Stimulated activated CD8-positive, alpha-beta memory T cell treated with anti-CD3 and anti-CD28 coated beads, Interleukin-7, amount 100 ng/mL, for 1 hour (primary cell): ENCODE measurements around the gene ANKRD53.

Source experiments
- DNase-seq, 2 donors: peaks; one replicate each; pipeline ENCODE4 v3.0.0-alpha.2; 2020; ENCODE audit warnings: low read depth in 2 of 2

ANKRD53 gene

DNA sequence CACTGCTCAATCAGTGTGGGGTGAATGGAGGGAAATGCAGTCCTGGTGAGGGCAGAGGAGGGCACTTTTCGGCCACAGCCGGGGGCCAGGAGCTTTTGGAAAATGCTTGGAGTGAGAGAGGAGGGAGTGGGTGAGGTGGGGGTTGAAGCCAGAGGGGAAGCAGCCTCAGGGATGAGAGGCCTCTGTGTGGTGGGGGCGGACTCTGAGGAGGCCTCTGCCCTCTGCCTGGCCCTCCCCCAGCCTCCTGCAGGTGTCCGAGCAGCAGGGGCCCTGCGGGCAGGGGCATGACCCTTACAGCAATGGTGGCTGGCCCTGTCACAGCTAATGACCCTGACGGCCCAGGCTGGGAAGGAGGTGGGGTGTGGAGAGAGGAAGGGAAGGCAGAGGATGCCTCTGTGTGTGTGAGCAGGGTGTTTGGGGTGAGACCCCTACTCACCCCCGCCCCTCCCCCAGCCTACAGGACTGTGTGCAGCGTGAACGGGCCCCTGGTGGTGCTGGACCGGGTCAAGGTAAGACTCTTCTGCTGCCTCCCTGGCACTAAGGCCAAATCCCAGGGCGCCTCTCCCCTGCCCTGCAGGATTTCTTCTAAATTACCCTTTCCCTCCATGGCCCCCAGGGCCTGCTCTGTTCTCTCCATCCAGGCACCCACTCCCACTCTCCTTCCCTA, 35.1 kb upstream of the ANKRD53 start:
- no peak for DNase-seq

GRCh38 chr2:70944111-70944690, 34.2 kb upstream of the ANKRD53 start:
- no peak for DNase-seq

DNA sequence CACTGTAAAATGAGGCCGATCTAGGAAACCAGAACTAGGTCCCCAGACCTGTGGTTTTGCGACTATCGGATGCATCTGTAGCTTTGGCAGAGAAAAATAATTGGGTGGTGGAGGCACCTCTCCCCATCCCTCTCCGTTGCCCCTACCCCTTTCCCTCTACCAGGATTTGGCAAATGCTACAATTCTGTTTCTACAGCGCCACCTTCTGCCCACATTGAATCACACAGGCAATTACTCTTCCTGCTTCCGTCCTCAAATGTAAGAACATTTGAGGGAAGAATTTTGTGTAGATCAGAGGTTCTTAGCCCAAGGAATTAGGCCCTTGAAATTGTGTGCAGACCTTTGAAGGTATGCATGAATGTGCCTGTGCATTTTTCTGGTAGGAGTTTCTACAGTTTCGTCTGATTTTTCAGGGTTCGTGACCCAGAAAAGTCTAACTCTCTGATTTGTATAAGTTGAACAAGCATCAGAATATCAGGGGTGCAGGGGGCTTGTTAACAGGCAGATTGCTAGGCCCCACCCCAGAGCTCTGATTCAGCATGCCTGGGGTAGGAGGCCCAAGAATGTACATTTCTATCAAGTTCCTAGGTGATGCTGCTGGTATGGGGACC, 31.5 kb upstream of the ANKRD53 start:
- peak in 1 of 2 donors; percentile 11 for DNase-seq

DNA sequence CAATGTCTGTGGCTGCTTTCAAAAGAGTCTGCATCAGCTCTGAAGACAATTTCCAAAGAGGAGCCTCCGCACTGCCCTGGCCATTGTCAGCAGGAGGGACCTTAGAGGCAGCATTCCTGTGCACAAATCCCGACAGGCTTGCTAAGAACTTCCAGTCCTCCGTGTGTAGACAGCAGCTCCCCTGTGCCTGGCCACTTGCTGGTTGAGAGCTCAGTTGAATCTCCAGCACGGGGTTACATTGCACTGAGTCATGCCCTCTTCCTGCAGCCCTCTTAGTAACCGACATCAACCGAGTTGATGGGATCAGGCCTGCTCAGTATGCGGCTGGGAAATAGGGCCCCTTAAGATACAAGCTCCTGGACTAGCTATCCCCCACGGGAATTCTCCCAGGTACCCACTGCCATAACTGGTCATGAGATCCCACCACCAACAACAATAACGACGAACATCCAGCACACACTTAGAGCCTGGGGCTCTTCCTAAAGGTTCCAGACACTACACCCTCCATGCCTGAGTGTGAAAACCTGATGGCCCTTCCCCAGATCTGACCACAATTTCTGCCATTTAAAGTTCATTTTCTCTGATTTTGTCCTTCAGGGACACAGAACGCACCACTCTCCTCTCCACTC, 30.8 kb upstream of the ANKRD53 start:
- no peak for DNase-seq

DNA sequence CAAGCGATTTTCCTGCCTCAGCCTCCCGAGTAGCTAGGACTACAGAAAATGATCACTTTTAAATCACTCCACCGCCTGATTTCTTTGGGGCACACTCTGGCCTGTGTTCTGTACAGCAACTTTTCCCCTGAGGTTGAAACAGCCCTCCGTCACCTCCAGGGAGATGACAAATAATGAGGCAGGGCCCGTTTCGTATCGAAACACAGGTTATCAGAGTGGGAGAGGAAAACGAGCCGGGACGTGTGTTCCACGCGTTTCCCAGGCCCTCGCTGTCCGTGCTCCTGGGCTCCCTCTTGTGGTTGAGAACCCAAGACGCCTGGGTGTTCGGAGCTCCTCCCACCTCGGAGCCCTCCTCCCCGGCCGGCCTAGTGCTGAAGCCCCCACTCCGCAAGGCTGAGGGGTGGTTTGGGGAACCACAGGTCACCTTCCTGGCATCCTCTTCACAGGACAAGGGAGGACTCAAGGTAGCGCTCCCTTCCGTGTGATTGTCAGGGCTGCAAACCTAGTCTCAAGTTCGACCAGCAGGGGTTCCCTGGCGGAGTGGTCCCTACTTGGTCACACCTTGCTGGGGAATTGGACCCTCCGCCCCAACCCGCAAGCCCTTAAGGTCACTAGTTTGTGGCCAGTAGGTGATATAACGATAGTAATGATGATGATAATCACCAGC, 30.0 kb upstream of the ANKRD53 start:
- peak; percentile 46 to 61 for DNase-seq

DNA sequence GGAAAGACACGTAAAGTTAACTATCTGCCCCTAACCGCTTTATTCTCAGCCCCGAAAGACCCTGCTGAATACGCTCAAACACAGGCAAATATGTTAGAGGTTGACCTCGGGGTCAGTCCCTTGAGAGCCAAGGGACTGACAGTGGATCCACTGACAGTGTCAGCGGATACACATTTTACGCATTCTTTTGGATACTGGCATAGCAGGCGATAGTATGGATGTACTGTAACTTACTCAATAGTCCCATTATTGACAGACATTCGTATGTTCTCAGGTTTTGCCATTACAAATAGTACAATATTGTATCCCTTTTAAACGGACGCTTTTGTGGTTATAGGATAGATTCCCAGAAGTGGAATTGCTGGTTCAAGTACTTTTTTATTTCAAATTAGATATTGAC, 29.3 kb upstream of the ANKRD53 start:
- no peak for DNase-seq

GRCh38 chr2:70954886-70955285, 23.5 kb upstream of the ANKRD53 start:
- DNase-seq, result no peak

DNA sequence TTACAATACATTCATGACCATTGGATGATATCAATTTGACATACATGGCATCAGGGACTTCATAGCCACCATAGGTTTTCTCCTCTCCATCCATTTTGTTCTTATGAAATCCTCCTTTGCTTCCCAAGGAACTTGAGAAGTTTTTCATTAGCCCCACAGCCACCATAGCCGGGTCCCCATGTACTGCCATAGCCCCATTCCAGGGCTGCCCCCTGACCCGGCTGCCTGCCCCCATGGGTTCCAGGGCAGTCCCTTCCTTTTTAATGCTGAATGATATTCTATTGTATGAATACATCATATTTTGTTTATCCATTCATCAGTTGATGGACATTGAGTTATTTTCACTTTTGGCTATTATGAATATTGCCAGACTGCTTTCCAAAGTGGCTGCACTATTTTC, 22.3 kb upstream of the ANKRD53 start:
- DNase-seq, result no peak

- DNase-seq, result no peak
Observed at GRCh38 chr2:70957798-70958197, 20.6 kb upstream of the ANKRD53 start.

- no peak for DNase-seq
Observed at GRCh38 chr2:70958759-70959158, 19.7 kb upstream of the ANKRD53 start.

DNA sequence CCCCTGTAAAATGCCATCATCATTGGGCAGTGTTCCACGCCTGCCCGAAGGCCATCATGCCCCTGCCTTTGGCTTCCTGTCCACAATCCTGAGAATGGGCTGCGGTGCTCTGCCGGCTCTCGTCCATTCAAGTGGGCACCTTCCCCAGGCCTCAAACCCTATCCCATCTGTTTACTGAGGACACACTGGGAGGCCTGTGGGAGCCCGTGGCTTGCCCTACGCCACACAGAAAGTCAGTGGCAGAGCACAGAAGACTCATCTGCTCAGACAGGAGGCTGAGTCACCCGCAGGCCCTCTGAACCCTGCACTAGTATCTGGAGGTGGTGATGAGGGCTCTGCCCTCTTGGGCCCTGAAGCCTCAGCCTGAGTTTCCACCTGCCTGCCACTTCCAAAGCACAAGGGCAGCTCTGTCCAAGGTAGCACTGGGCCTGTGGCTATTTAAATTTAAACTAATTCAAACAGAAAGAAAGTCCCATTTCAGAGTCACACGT, 19.1 kb upstream of the ANKRD53 start:
- DNase-seq, result no peak

DNA sequence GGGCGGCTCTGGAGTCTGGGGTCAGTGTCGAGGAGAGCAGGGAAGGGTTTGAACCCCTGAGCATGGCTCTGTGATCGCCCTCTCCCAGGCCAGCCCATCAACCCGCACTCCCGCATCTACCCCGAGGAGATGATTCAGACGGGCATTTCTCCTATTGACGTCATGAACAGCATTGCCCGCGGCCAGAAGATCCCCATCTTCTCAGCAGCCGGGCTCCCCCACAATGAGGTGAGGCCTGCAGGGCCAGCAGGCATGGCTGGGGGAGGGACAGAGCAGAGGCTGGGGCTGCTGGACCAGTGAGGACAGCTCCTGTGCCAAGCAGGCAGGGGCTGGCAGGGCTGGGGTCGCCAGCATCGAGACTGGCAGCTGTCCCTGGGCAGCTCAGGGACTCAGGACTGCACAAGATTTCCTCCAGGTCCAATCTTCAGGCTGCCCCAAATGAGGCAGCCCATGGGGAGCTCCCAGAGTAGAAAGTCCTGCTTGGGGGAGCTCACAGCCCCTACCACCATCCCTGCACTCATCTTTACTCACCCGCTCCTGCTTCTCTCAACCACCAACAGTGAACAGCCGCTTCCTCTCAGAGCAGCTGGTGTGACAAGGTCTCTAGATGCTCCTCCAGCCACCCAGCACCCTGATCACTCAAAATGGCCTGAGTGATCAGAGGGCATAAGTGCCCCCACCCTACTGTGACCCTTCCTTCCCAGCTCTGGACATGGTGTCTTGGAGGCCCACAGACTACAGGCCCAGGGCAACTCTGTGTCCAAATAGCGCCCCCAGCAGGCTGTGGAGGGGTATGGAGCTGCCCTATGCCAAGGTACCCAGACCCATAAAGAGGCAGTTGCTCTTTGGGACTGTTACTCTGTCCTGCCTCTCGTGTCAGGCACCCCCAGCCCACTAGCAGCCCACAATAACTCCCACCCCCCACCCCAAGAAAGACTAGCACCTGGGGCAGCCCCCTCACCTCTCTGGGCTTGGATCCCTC, 18.3 kb upstream of the ANKRD53 start:
- no peak for DNase-seq

- no peak for DNase-seq
Observed at GRCh38 chr2:70960833-70961647, 17.4 kb upstream of the ANKRD53 start.

- no peak for DNase-seq
Observed at GRCh38 chr2:70961648-70961994, 16.8 kb upstream of the ANKRD53 start.

DNA sequence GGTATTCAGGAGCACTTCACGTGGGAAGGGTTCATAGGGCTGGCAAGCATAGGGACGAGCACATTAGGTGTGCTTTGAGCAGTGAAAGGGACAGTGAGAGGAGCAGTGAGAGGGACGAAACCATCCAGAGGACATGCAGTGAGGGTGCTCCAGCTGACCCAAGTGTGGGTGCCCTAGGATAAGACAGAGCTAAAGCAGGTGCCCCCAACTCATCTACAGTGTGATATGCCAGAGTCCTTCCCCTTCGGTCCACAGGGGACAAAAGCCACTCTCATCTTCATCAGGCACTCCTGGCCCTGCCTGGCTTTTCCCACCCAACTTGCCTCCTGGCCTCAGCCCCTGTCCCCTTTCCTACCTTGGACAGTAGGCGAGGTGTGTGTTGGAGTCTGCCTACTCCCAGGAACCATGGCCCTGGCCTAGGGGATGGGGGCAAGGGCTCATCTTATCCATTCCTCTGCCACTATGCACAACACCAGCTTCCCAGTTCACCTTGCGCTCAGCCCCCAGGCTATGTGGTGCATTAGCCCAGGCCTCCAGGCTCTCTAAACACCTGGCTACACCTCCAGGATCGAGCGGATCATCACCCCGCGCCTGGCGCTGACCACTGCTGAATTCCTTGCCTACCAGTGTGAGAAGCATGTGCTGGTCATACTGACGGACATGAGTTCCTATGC, 16.1 kb upstream of the ANKRD53 start:
- DNase-seq, result no peak

- no peak for DNase-seq
Observed at GRCh38 chr2:70962885-70963878, 15.2 kb upstream of the ANKRD53 start.

- DNase-seq, result no peak
Observed at GRCh38 chr2:70964133-70964532, 14.3 kb upstream of the ANKRD53 start.

GRCh38 chr2:70964596-70965386, 13.6 kb upstream of the ANKRD53 start:
- DNase-seq, result peak; percentile 64 to 72
